ENCODE results near the gene TAS2R14. TPM values are rescaled to one million over a fixed set of nuclear protein-coding genes. Genes with fewer than 3 reads are reported as not detected.

TAS2R14 gene
- total and polyA plus RNA-seq, 2 of the 8 experiments (the other 6 are each of a cell fraction or from before 2014, with no cell fraction given), result 0.80 to 1.1 TPM

- Histone ChIP-seq H3K4me1 (replicated peaks in 1 of 4; ENCODE audit: control insufficient read depth in 3 of 4, insufficient read depth in 4 of 4, low read length in 3 of 4) (no peaks in the 10 kb centered on the region), H3K36me3 (ENCODE audit: control insufficient read depth in 2 of 4, insufficient read depth in 4 of 4, low read length in 3 of 4) (no peaks in the 10 kb centered on the region), H2BK5ac (ENCODE audit: low read depth, low read length) (no peak overlapping the region), H4K91ac (replicated peaks; ENCODE audit: insufficient read length, low read length) (no peak overlapping the region), H2AK5ac (ENCODE audit: low read depth, low read length) (no peak overlapping the region), H3K4ac (replicated peaks; ENCODE audit: insufficient read length, low read depth, low read length) (no peak overlapping the region), H3K9me3 (ENCODE audit: insufficient read depth in 2 of 2, low read depth in 1 of 2, low read length in 1 of 2) (peaks cover 0 to 2% of the 10 kb centered on the region in 2 experiments; a peak in 1 of 4 replicates), H4K5ac (ENCODE audit: insufficient read length, low read depth, low read length) (no peak overlapping the region), H3K79me2 (ENCODE audit: control insufficient read depth in 1 of 2, insufficient read depth in 2 of 2, low read length in 2 of 2) (no peaks in the 10 kb centered on the region), H2BK20ac (ENCODE audit: low read length) (no peak overlapping the region), H2BK120ac (replicated peaks; ENCODE audit: low read depth, low read length) (no peak overlapping the region), H3K14ac (ENCODE audit: insufficient read length) (no peak overlapping the region), H4K20me1 (replicated peaks in 1 of 2; ENCODE audit: control insufficient read depth in 1 of 2, insufficient read depth in 2 of 2, low read length in 2 of 2) (no peaks in the 10 kb centered on the region), H3K18ac (ENCODE audit: extremely low read depth, low read length) (no peak overlapping the region), H2BK12ac (ENCODE audit: low read depth, low read length) (no peak overlapping the region), H3K23me2 (ENCODE audit: low read depth, low read length) (no peaks in the 10 kb centered on the region), H3K79me1 (ENCODE audit: low read depth, low read length) (no peaks in the 10 kb centered on the region; the same call in 1 of the 2 replicates), H3K56ac (replicated peaks; ENCODE audit: insufficient read length, low read depth, low read length) (no peak overlapping the region), H3K4me2 (ENCODE audit: insufficient read depth in 1 of 2, low read depth in 2 of 2, low read length in 2 of 2) (no peak overlapping the region), H3K4me3 (ENCODE audit: extremely low read depth in 1 of 4, insufficient read depth in 2 of 4, low read depth in 3 of 4, low read length in 4 of 4) (no peak overlapping the region), H2AFZ (ENCODE audit: low read length) (no peak overlapping the region), H3K27me3 (replicated peaks in 1 of 4; ENCODE audit: control insufficient read depth in 3 of 4, extremely low read depth in 1 of 4, insufficient read depth in 3 of 4, low read length in 3 of 4) (no peaks in the 10 kb centered on the region), H3K23ac (ENCODE audit: insufficient read length) (no peak overlapping the region), H3K9ac (replicated peaks in 1 of 4; ENCODE audit: extremely low read depth in 1 of 4, low read depth in 3 of 4, low read length in 3 of 4) (no peak overlapping the region), H4K8ac (ENCODE audit: extremely low read depth, insufficient read depth, low read length) (no peak overlapping the region), H3K27ac (ENCODE audit: low read depth, low read length) (no peak overlapping the region), H2BK15ac (ENCODE audit: low read length) (no peak overlapping the region)
- ChIA-PET CTCF (ENCODE audit: partially characterized antibody) (interaction anchor here (0.6 kb wide), 1 partner anchor 655 kb away, joined by 3 read pairs; no protein-coding TSS in a partner anchor), POLR2A (ENCODE audit: partially characterized antibody) (no interaction called here)
- DNase-seq (ENCODE audit: low read depth in 1 of 2, low spot score in 2 of 2), result no peak
- FAIRE-seq, result no peak
- TF ChIP-seq HDAC2 (IDR thresholded peaks at IDR 0.05; ENCODE audit: borderline replicate concordance in 1 of 2, low read depth in 2 of 2, low read length in 2 of 2), result no peak
These were observed 27.3 kb upstream of the TAS2R14 start for GRCh38 chr12:10966314-10966713.

All from H1 (cell line).